Measurements from ENCODE around the gene COX20.
A peak's percentile ranks its signal among the peaks of the same experiment; 100 is the strongest.
"Not testable (repeated sequence)": the region's sequence is repeated elsewhere in the genome, so short reads cannot be mapped to it uniquely, and the experiment has no call there.

COX20 gene

GRCh38 chr1:244835276-244836134, at the start of gene COX20:
Gene COX20 (plus strand): TSS chr1:244835658. CDS start chr1:244835715, 57 bp downstream.
- DNase-seq = peak; percentile 89 to 99 (median 99)

GRCh38 chr1:244788493-244789275, 46.8 kb upstream of the COX20 start:
- no peak for DNase-seq

- DNase-seq = no peak
Measured at GRCh38 chr1:244789276-244789580, 46.2 kb upstream of the COX20 start.

- DNase-seq = no peak
Measured at GRCh38 chr1:244789731-244790130, 45.7 kb upstream of the COX20 start.

GRCh38 chr1:244791061-244791460, 44.4 kb upstream of the COX20 start:
- no peak for DNase-seq

GRCh38 chr1:244792188-244792850, 43.1 kb upstream of the COX20 start:
- no peak for DNase-seq

- no peak for DNase-seq
Measured at GRCh38 chr1:244794071-244794470, 41.4 kb upstream of the COX20 start.

GRCh38 chr1:244794516-244794915, 40.9 kb upstream of the COX20 start:
- not testable (repeated sequence) for DNase-seq

- peak; percentile 29 to 79 (median 61) for DNase-seq
Measured at GRCh38 chr1:244796719-244797406, 38.6 kb upstream of the COX20 start.

- DNase-seq = no peak
Measured at GRCh38 chr1:244800821-244801220, 34.6 kb upstream of the COX20 start.

- DNase-seq = peak in 1 of 3 experiments; percentile 19
Measured at GRCh38 chr1:244801246-244801645, 34.2 kb upstream of the COX20 start.

- DNase-seq = no peak
Measured at GRCh38 chr1:244802041-244802440, 33.4 kb upstream of the COX20 start.

GRCh38 chr1:244802556-244803239, 32.8 kb upstream of the COX20 start:
- DNase-seq = no peak

- no peak for DNase-seq
Measured at GRCh38 chr1:244804841-244805240, 30.6 kb upstream of the COX20 start.

- DNase-seq = no peak
Measured at GRCh38 chr1:244807138-244807537, 28.3 kb upstream of the COX20 start.

GRCh38 chr1:244810221-244810620, 25.2 kb upstream of the COX20 start:
- DNase-seq = no peak

- no peak for DNase-seq
Measured at GRCh38 chr1:244813327-244813726, 22.1 kb upstream of the COX20 start.

GRCh38 chr1:244815600-244816099, 19.8 kb upstream of the COX20 start:
- DNase-seq = no peak

GRCh38 chr1:244817415-244817894, 18.0 kb upstream of the COX20 start:
- DNase-seq = no peak

GRCh38 chr1:244820131-244820530, 15.3 kb upstream of the COX20 start:
- no peak for DNase-seq

GRCh38 chr1:244821134-244821533, 14.3 kb upstream of the COX20 start:
- DNase-seq = no peak

- DNase-seq = no peak
Measured at GRCh38 chr1:244822878-244823277, 12.6 kb upstream of the COX20 start.
